SK-N-SH (cell line): Measurements from ENCODE around the gene CCT8L2. TPM values are rescaled to one million over a fixed set of nuclear protein-coding genes. Genes with fewer than 3 reads are reported as not detected.
"Not testable (repeated sequence)": the region's sequence is repeated elsewhere in the genome, so short reads cannot be mapped to it uniquely, and the experiment has no call there.

Source experiments
- CTCF ChIA-PET: fragments of 300-600, 350-600 bp; formaldehyde crosslinking; extraction: SDS; loops from one replicate; lab custom pipeline; 2021; lab: Yijun Ruan, JAX
- POLR2A ChIA-PET: fragments of 350-600 bp; sonication (Branson Sonifier 250); formaldehyde crosslinking; extraction: SDS; loops from one replicate; lab custom pipeline; 2020; ENCODE audit warnings: antibody characterized with exemption, inconsistent platforms; lab: Yijun Ruan, JAX
- DNase-seq: peaks from one replicate; pipeline ENCODE4 v3.0.0; 2012
- H2AFZ ChIP-seq: fragments of 200-600 bp; sonication (generic); 2 replicates; pipeline ENCODE4 v1.8.1; 2016; ENCODE audit warnings: antibody characterized with exemption, mild to moderate bottlenecking, low read depth
- H3F3A ChIP-seq: fragments of 200-600 bp; sonication (generic); replicated peaks from 2 replicates; pipeline ENCODE3; 2016; ENCODE audit warnings: antibody characterized with exemption, mild to moderate bottlenecking; ENCODE audit not compliant: insufficient read depth
- H3K27ac ChIP-seq, 2 experiments: fragments of 200-500 bp in 1 of 2; fragments of 200-600 bp in 1 of 2; sonication (Bioruptor generic) in 1 of 2; sonication (generic), shearing (Covaris generic) in 1 of 2; 2 replicates each; pipeline versions ENCODE4 v1.5.1 to v1.6.1; 2014 to 2016; ENCODE audit warnings: low read depth in 2 of 2, inconsistent platforms in 1 of 2, low read length in 1 of 2, mild to moderate bottlenecking in 1 of 2, mixed read lengths in 1 of 2
- H3K27me3 ChIP-seq: fragments of 200-600 bp; sonication (generic), shearing (Covaris generic); 2 replicates; pipeline ENCODE4 v1.6.1; 2016; ENCODE audit warnings: mixed run types; ENCODE audit not compliant: insufficient read depth
- H3K36me3 ChIP-seq, 2 experiments: fragments of 200-500 bp in 1 of 2; fragments of 200-600 bp in 1 of 2; sonication (Bioruptor generic) in 1 of 2; sonication (generic) in 1 of 2; replicated peaks in 1 of 2; 2 replicates each; pipeline versions ENCODE3 to v1.5.1; 2014 to 2016; ENCODE audit warnings: low read length in 1 of 2, mild to moderate bottlenecking in 1 of 2; ENCODE audit not compliant: insufficient read depth in 2 of 2, control insufficient read depth in 1 of 2
- H3K4me1 ChIP-seq, 2 experiments: fragments of 200-500 bp in 1 of 2; fragments of 200-600 bp in 1 of 2; sonication (Bioruptor generic) in 1 of 2; sonication (generic), shearing (Covaris generic) in 1 of 2; 2 replicates each; pipeline versions ENCODE4 v1.5.1 to v1.6.1; 2014 to 2016; ENCODE audit warnings: low read depth in 1 of 2, low read length in 1 of 2, mixed run types in 1 of 2; ENCODE audit not compliant: insufficient read depth in 2 of 2, control insufficient read depth in 1 of 2
- H3K4me2 ChIP-seq: fragments of 200-600 bp; sonication (generic), shearing (Covaris generic); 2 replicates; pipeline ENCODE4 v1.6.1; 2017; ENCODE audit warnings: mixed run types
- H3K4me3 ChIP-seq, 2 experiments: fragments of 200-500 bp in 1 of 2; fragments of 200-600 bp in 1 of 2; sonication (Bioruptor generic) in 1 of 2; sonication (generic), shearing (Covaris generic) in 1 of 2; 2 replicates each; pipeline versions ENCODE4 v1.5.1 to v1.8.1; 2014 to 2016; ENCODE audit warnings: low read depth in 2 of 2, inconsistent platforms in 1 of 2, low read length in 1 of 2, mild to moderate bottlenecking in 1 of 2, mixed read lengths in 1 of 2, moderate library complexity in 1 of 2
- H3K79me2 ChIP-seq: fragments of 200-600 bp; sonication (generic); 2 replicates; pipeline ENCODE4 v1.8.1; 2017; ENCODE audit warnings: mild to moderate bottlenecking; ENCODE audit not compliant: insufficient read depth
- H3K9ac ChIP-seq: fragments of 200-600 bp; sonication (generic); 2 replicates; pipeline ENCODE4 v1.6.1; 2017; ENCODE audit warnings: mixed run types
- H3K9me2 ChIP-seq: fragments of 200-600 bp; sonication (generic); 2 replicates; pipeline ENCODE4 v1.6.1; 2017; ENCODE audit warnings: mixed run types
- H3K9me3 ChIP-seq: fragments of 200-600 bp; sonication (generic); 2 replicates; pipeline ENCODE4 v1.6.1; 2017; ENCODE audit warnings: mixed run types, mild to moderate bottlenecking, moderate library complexity
- H4K20me1 ChIP-seq: fragments of 200-600 bp; sonication (generic); 2 replicates; pipeline ENCODE4 v1.6.1; 2017; ENCODE audit warnings: mild to moderate bottlenecking, mixed run types; ENCODE audit not compliant: insufficient read depth
- CHD2 ChIP-seq: fragments of 150-350 bp; IDR thresholded peaks from 2 replicates; pipeline ENCODE4 v1.6.1; 2018; ENCODE audit warnings: low read length; ENCODE audit not compliant: partially characterized antibody
- ELF1 ChIP-seq: IDR thresholded peaks from 2 replicates; pipeline ENCODE4 v1.4.0; 2012
- EZH2phosphoT487 ChIP-seq: fragments of 200-600 bp; sonication (generic); IDR thresholded peaks from 2 replicates; pipeline ENCODE4 v1.6.1; 2017; ENCODE audit warnings: low read depth, mixed run types, mild to moderate bottlenecking, antibody characterized with exemption, moderate library complexity, borderline replicate concordance
- FOXM1 ChIP-seq: IDR thresholded peaks from 2 replicates; pipeline ENCODE4 v1.4.0; 2012; ENCODE audit warnings: low read depth, mild to moderate bottlenecking
- GATA2 ChIP-seq: sonication (generic); formaldehyde crosslinking; IDR thresholded peaks from 2 replicates; pipeline ENCODE4 v1.5.0; 2020; ENCODE audit warnings: mild to moderate bottlenecking, missing genetic modification reagents
- IRF3 ChIP-seq: fragments of 150-350 bp; IDR thresholded peaks from 2 replicates; pipeline ENCODE4 v1.6.1; 2016; ENCODE audit warnings: mild to moderate bottlenecking, low read depth, low read length
- JUND ChIP-seq: IDR thresholded peaks from 2 replicates; pipeline ENCODE4 v1.4.0; 2012
- MAX ChIP-seq: IDR thresholded peaks from 2 replicates; pipeline ENCODE4 v1.4.0; 2012; ENCODE audit warnings: low read depth
- MEF2A ChIP-seq: IDR thresholded peaks from 2 replicates; pipeline ENCODE4 v1.4.0; 2012; ENCODE audit warnings: low read depth, borderline replicate concordance
- MXI1 ChIP-seq: IDR thresholded peaks from 2 replicates; pipeline ENCODE4 v1.6.1; 2012; ENCODE audit warnings: mild to moderate bottlenecking, low read depth, low read length, improper control_type of control experiment
- NRF1 ChIP-seq: IDR thresholded peaks from 2 replicates; pipeline ENCODE4 v1.6.1; 2012; ENCODE audit warnings: low read depth, mild to moderate bottlenecking, low read length
- POLR2AphosphoS5 ChIP-seq: IDR thresholded peaks from 2 replicates; pipeline ENCODE4 v1.6.1; 2012; ENCODE audit warnings: low read depth, low read length
- RAD21 ChIP-seq: IDR thresholded peaks from 2 replicates; pipeline ENCODE4 v1.6.1; 2012; ENCODE audit warnings: mild to moderate bottlenecking, low read length
- RXRA ChIP-seq: IDR thresholded peaks from 2 replicates; pipeline ENCODE4 v1.4.0; 2012; ENCODE audit warnings: low read depth, mild to moderate bottlenecking, borderline replicate concordance
- SIN3A ChIP-seq: IDR thresholded peaks from 2 replicates; pipeline ENCODE4 v1.6.1; 2012; ENCODE audit warnings: low read depth, mild to moderate bottlenecking, low read length, moderate library complexity, borderline replicate concordance
- SMC3 ChIP-seq: IDR thresholded peaks from 2 replicates; pipeline ENCODE4 v1.6.1; 2012; ENCODE audit warnings: low read depth, low read length, improper control_type of control experiment
- TAF1 ChIP-seq: IDR thresholded peaks from 2 replicates; pipeline ENCODE4 v1.6.1; 2012; ENCODE audit warnings: low read depth, mild to moderate bottlenecking, low read length, moderate library complexity, borderline replicate concordance
- TCF12 ChIP-seq: IDR thresholded peaks from 2 replicates; pipeline ENCODE4 v1.4.0; 2012
- TEAD4 ChIP-seq: IDR thresholded peaks from 2 replicates; pipeline ENCODE4 v1.4.0; 2012; ENCODE audit warnings: mild to moderate bottlenecking, borderline replicate concordance; ENCODE audit not compliant: insufficient read depth
- USF1 ChIP-seq: IDR thresholded peaks from 2 replicates; pipeline ENCODE4 v1.4.0; 2012; ENCODE audit warnings: low read depth, borderline replicate concordance
- WGBS: methylation state at CpG from one replicate; pipeline ENCODE4 v1.1.6; 2017; ENCODE audit warnings: low lambda C conversion rate; 5-methylcytosine and 5-hydroxymethylcytosine counted together
- polyA plus RNA-seq, 3 experiments: library from polyadenylated mRNA; depleted of rRNA; stranded (reverse); fragments of >200 nt; gene quantifications; 2 replicates each; pipeline ENCODE4 v1.2.3, GENCODE V29; 2012

Gene CCT8L2
- polyA plus RNA-seq, 1 of the 3 experiments (the other 2 are of a cell fraction) = not detected

GRCh38 chr22:16608931-16609330 is 16.3 kb upstream of the CCT8L2 start:
- no peaks in the 10 kb centered on the region for H4K20me1 ChIP-seq
- no peaks in the 10 kb centered on the region for H3K36me3 ChIP-seq
- H3K4me2 ChIP-seq = no peak overlapping the region
- no peak for TF ChIP-seq CHD2
- no peak for TF ChIP-seq MXI1
- TF ChIP-seq RAD21 = no peak
- no peak for TF ChIP-seq USF1
- no peak for TF ChIP-seq FOXM1
- TF ChIP-seq EZH2phosphoT487 = no peak
- TF ChIP-seq NRF1 = no peak
- TF ChIP-seq POLR2AphosphoS5 = no peak
- TF ChIP-seq GATA2 (CRISPR knock-in tag) = no peak
- TF ChIP-seq MEF2A = no peak
- TF ChIP-seq SMC3 = no peak
- no peak for TF ChIP-seq JUND
- TF ChIP-seq RXRA = no peak
- TF ChIP-seq IRF3 = no peak
- no peak for TF ChIP-seq SIN3A
- no peak for TF ChIP-seq MAX
- no peak for TF ChIP-seq ELF1
- no peak for TF ChIP-seq TEAD4
- no peak for TF ChIP-seq TAF1
- TF ChIP-seq TCF12 = no peak
- TF ChIP-seq, all 33 proteins: peak for 0
- Histone ChIP-seq H3K9me3 (no peaks in the 10 kb centered on the region), H3K79me2 (no peaks in the 10 kb centered on the region), H3K9ac (no peak overlapping the region), H3K4me1 (no peaks in the 10 kb centered on the region), H3K4me3 (no peak overlapping the region), H3K27ac (no peak overlapping the region), H3K9me2 (no peaks in the 10 kb centered on the region), H3K27me3 (peaks cover 34% of the 10 kb centered on the region), H3F3A (no peaks in the 10 kb centered on the region), H2AFZ (no peak overlapping the region)
- CTCF ChIA-PET = no interaction called here
- WGBS = 10% methylated on average over 18 of the region's 22 CpGs
- POLR2A ChIA-PET = no interaction called here
- no peak for DNase-seq

- H3K9me3 ChIP-seq, H3K36me3 ChIP-seq, CTCF ChIA-PET, H3K9me2 ChIP-seq, POLR2A ChIA-PET, H3F3A ChIP-seq, H4K20me1 ChIP-seq, H3K27ac ChIP-seq, DNase-seq, H3K79me2 ChIP-seq, H3K4me1 ChIP-seq, H3K4me3 ChIP-seq, H3K9ac ChIP-seq, H3K4me2 ChIP-seq, H2AFZ ChIP-seq: not testable (repeated sequence)
- WGBS = 2% methylated on average over 8 of the region's 8 CpGs
- H3K27me3 ChIP-seq = peaks cover 23% of the 10 kb centered on the region
Measured at GRCh38 chr22:16604257-16604998, 11.8 kb upstream of the CCT8L2 start.

- H3F3A ChIP-seq, H3K9ac ChIP-seq, H4K20me1 ChIP-seq, H2AFZ ChIP-seq, H3K9me2 ChIP-seq, H3K4me3 ChIP-seq, H3K79me2 ChIP-seq, CTCF ChIA-PET, H3K27ac ChIP-seq, DNase-seq, H3K36me3 ChIP-seq, H3K9me3 ChIP-seq, H3K4me1 ChIP-seq, POLR2A ChIA-PET, H3K4me2 ChIP-seq: not testable (repeated sequence)
- 24% methylated on average over 7 of the region's 9 CpGs for WGBS
- H3K27me3 ChIP-seq = peaks cover 19% of the 10 kb centered on the region
Measured at GRCh38 chr22:16603770-16604242, 11.2 kb upstream of the CCT8L2 start.
